ENCODE data around the gene CCR9.

GRCh38 chr3:45868650-45869049, 17.7 kb upstream of the CCR9 start:
- no peak for TF ChIP-seq CTCF (IDR thresholded peaks at IDR 0.05)
- TF ChIP-seq POLR2A (IDR thresholded peaks at IDR 0.05) = no peak

All from testis (tissue), 2 donors.